Measurements from ENCODE around the gene IGFALS.
"Not testable (repeated sequence)": the region's sequence is repeated elsewhere in the genome, so short reads cannot be mapped to it uniquely, and the experiment has no call there.

IGFALS gene

DNA sequence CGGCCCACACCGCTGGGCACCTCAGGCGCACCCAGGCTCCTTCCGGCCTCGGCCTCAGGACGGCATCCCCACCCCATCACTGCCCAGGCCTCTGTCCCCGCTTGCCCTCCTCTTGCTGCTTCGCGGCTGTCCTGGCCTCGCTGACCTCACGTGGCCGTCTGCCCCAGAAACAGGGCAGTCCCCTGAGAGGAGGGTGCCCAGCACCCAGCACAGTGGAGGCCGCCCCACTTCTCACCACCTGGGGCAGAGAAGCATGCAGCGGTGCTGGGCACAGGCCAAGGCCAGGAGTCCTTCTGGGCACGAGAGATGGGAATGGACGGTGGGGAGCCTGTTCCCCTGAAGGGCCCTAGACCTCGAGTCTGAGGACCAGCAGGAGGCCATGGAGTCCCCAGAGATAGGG is 24.2 kb upstream of the IGFALS start:
- no peak for DNase-seq

DNA sequence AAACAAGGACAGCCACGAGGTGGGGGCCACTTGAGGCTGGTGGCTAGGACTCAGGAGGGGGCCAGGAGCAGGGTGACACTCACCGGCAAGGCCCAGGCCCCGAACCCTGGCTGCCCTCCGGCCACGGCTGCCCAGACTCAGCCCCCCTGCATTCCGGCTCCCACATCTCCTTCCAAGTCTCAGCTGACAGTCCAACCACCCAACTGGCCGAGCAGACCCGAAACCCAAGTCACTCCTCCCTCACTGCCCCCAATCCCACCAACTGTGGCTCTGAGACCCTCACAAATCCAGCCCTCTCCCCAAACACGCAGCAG is 23.7 kb upstream of the IGFALS start:
- no peak for DNase-seq

DNA sequence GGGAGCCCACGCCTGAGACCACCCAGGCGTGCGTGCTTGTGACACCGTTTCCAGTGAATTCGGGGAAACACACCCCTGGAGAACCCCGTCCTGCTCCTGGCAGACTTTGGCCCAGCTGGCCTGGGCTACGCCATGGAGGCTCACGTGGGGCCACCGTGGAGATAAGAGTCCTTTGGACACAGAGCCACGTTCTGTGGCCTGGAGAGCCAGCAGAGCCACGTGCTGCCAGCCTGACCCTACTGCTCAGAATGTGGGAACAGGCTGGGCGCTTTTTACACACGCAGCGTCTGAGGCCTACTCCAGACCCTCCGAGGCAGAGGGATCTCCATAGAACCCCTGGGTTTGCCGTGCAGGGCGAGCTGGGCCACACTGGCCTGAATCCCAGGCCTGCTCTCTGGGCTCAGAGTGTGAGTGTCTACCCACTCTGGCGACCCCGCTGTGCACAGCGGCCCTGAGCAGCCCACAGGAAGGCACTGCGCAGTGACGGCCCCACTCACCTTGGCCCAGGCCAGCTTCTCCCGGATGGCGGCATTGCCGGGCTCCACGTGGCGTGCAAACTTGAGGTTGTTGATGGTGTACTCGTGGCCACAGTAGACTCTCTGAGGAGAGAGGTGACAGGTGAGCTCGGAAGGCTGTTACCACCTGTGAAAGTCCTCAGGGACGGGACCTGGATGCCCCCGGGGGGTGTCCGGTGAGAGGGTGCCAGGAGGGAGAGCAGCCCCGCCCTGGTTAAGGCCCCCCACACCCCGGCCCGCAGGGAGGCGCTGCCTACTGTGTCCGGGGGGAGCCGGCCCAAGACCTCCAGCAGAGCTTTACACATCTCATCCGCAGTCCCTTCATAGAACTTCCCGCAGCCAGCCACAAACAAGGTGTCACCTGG is 23.1 kb upstream of the IGFALS start:
- DNase-seq = no peak

DNA sequence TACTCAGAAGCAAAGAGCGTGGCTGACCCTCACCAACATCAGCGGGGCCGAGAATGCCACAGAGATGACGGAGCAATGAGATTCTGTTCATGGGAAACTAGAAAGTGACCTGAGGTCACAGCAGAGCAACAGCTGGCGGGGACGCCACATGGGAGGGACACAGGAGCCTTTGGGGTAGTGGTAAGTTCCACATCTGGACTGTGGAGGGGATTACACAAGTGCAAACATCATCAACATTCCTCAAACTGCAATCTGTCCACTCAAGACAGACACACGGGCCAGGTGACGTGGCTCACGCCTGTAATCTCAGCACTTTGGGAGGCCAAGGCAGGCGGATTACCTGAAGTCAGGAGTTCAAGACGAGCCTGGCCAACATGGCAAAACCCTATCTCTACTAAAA is 22.0 kb upstream of the IGFALS start:
- no peak for DNase-seq

DNA sequence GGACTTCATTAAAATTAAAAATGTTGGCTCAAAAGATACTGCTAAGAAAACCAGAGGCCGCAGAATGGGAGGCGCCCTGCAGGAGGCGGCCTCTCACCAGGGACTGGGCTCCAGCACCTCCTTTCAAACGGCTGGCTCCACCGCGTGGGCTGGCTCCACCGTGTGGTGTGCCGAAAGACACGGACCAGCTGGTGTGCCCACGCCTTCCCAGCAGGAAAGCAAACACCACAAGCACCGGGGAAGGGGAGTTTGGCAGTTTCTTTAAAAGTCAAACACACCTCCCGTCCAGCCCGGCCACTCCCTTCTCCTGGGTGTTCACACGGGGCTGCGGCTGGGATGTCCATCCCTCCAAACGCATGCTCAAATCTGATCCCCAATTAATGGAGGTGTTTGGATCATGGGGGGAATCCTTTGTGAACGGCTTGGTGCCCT is 19.2 kb upstream of the IGFALS start:
- DNase-seq = peak; percentile 34 to 47

DNA sequence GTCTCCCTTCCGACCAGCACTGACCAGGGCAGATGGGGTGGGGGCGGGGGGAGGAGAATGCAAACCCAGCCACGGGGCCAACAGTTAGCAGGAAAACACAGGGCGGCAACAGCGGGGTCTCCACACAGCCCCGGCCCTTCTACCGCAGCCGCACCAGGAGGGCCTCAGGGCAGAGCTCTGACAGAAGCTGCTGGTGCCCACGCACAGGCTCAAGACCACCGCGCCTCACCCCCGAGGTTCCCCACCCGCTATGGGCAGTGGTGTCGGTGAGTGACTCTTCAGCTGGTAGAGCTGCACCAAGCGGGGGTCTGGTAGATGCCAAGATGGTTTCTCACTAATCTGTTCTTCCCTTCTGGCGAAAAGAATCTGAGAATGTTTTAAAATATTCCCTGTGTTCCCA is 17.0 kb upstream of the IGFALS start:
- DNase-seq = no peak

DNA sequence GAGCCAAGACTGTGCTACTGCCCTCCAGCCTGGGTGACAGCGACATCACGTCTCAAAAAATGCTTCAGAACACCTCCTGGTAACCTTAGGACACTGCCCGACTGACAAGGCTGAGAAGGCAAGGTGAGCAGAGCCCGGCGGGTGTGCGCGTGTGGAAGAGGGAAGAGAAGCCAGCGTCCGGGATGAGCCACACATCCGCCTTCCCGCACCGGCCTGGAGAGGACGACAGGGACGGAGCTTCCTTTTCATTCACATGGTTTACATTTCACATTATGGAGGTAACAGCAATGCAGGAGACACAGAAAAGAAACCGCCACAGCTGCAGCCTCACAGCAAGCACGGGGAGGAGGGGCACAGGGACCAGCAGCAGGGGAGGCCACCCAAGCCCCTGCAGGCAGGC is 16.6 kb upstream of the IGFALS start:
- DNase-seq = no peak

DNA sequence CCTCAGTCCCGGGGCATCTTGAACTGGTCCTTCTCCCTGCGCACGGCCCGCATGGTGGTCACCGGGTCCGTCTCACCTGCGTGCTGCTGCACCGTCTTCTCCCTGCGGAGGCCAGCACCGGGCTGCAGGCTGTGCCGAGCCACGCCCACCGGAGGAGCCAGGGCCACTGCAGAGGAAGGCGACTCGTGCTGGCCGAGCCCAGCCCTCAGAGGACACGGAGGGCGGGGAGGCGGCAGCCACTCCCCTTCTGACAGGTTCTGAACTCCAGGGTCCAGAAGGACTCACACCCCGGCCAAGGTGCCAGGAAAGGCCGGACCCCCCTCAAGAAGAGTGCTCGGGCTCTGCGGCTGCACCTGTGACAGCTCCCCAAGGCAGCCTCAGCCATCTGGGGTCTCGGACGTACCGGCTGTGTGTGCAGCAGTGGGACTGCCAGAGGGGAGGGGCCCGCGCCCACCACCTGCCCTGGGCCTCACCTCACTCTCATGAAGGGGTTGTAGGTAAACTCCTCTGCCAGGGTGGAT is 15.8 kb upstream of the IGFALS start:
- DNase-seq = no peak

DNA sequence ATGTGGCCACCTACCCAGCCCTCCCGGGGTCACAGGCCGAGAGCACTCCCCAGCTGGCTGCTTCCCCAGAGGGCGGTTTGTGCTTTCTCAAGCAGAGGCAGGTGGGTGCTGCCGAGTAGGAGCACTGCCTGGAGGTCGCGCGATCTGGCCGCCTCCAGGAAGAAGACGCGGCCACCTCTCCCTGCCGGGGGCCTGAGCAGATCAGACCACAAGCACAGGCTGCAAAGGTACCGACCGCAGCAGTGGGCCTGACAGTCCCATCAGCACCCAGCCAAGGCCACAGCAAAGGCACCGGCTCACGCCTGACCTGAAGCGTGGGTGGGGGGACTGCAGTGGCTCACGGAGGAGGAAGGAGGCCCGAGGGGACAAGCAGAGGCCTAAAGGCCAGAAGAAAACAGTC is 15.2 kb upstream of the IGFALS start:
- no peak for DNase-seq

DNA sequence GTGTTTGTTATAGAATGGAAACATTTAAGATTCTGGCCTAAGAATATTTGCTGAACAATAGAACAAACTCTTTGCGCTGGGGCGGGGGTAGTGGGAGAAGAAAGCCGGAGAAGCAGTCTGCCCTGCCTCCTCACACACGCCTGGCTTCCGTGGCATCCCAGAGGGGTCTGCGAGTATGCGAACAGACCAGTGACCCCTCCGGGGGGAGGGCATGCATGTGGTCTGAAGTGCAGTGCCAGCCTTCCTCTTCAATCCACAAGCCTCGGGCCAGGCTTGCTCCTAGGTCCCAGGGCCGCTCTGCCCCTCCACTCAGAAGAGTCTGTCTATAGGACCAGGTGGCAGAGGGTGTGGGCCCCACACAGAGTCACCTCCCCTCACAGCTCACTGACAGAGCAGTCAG is 14.1 kb upstream of the IGFALS start:
- no peak for DNase-seq

DNA sequence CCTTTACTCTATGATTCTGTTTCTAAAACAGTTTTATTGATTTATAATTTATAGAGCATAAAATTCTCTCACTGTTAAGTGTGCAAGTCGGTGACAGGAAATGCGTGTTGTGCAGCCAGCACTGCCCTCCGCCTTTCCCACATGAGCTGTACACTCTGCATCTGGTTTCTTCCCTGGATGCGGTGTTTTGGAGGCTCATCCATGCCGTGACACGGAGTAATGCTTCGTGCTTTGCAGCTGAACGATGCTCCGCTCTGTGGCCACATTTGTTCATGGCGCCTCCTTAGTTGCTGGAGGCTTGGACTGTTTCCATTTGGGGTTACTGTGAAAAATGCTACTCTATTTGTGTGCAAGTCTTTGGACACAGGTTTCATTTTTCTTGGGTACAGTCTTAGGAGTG is 7.2 kb upstream of the IGFALS start:
- no peak for DNase-seq

DNA sequence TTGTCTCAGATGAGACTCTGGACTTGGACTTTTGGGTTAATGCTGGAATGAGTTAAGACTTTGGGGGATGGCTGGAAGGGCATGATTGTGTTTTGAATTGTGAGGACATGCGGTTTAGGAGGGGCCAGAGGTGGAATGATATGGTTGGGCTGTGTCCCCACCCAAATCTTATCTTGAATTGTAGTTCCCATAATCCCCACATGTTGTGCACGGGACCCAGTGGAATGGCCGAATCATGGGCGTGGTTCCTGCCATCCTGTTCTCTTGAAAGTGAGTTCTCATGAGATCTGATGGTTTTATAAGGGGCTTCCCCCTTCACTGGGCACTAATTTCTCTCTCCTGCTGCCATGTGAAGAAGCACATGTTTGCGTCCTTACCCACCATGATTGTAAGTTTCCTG is 5.8 kb upstream of the IGFALS start:
- not testable (repeated sequence) for DNase-seq

DNA sequence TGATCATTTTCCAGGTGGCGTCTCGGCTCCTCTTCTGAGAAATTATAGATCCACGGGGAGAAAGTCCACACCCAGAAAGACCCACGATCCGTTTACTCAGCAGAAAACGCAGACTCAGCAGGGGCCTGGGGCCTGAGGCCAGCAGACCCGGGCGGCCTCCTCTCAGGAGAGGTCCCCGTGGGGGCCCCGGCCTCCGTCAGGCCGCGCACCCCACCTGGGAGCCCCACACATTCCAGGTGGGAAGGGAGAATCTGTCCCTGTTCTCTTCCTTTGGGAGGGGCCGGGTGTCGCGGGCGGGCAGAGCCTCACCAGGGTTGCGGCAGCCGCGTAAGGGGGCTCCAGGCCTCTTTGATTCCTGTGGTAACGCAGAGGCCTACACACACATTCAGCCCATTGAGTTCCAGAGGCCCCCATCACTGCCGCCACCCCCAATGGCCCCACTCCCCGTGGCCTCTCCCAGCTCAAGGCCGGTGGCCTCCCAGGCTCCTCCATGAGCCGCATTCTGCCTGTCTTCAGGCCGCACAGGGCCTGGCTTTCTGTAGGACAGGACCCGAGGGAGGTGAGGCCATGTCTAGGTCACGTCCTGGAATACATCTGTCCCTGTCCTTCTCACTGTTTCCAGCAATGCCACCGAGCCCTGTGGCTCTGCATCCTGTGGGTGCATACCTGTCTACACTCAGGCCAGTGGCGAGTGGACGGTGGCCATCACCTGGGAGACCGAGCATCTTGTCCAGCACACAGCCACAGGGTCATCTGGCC is 1.6 kb upstream of the IGFALS start:
- no peak for DNase-seq

DNA sequence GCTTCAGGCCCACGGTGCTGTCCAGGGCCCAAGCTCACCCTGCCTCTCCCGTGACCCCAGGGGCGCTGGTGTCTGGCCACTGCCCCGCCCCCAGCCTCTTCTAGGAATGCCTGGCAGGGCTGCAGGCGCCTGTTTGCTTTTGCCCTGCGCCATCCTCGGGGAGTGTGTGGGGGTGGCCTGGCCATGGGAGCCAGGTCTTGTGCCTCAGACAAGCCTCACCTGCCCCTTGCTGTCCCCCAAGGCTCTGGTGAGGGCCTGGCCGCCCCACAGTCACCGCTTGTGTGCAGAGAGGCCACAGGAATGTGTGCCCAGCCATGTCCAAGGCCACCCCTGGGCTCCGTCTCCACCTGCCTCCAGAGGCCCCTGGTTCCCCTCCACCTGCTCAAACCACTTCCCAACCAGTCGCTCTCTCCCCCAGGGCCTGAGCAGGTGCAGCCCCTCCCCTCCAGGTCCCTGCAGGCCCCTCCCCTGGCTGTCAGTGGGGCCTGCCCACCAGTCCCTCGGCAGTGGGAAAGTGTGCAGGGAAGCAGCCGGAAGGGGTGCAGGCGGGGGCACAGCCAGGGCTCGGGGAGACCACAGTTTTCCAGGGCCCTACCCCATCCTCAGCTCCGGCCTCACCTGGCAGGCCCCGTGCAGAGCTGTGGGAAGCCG is 841 bp upstream of the IGFALS start:
- DNase-seq = no peak

DNA sequence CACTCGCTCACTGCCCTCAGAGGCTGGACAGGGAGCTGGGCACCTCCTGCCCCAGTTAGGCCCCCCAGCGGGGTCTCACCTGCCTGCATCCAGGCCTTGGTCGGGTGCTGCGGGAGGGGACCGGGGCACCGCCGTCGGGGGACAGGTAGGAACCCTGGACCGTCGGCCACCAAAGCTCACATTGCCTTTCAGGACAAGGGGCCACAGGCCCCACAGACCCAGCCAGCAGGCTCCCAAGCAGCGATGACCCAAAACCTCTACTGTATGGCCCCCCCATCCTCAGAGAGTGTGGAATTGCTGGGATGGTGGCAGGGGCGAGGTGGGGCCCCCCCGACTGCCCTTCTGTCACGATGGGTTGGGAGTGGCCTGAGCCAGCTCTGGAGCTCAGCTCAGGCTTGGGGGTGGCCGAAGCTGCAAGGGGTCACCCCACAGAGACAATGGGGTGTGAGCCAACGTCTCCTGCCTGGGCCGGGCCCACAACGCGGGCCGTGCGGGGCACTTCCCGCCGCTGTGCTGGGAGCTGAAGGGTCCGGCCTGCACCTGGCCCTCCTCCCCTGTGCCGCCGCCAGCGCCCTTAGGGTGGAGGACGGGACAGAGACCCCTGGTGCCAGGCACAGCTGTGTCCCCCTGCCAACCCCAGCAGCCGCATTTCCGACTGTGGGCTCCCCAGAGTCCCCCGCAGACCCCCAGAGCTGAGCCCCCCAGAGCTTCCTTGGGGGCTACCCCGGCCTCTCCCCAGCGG is 498 bp downstream of the IGFALS start:
- no peak for DNase-seq

DNA sequence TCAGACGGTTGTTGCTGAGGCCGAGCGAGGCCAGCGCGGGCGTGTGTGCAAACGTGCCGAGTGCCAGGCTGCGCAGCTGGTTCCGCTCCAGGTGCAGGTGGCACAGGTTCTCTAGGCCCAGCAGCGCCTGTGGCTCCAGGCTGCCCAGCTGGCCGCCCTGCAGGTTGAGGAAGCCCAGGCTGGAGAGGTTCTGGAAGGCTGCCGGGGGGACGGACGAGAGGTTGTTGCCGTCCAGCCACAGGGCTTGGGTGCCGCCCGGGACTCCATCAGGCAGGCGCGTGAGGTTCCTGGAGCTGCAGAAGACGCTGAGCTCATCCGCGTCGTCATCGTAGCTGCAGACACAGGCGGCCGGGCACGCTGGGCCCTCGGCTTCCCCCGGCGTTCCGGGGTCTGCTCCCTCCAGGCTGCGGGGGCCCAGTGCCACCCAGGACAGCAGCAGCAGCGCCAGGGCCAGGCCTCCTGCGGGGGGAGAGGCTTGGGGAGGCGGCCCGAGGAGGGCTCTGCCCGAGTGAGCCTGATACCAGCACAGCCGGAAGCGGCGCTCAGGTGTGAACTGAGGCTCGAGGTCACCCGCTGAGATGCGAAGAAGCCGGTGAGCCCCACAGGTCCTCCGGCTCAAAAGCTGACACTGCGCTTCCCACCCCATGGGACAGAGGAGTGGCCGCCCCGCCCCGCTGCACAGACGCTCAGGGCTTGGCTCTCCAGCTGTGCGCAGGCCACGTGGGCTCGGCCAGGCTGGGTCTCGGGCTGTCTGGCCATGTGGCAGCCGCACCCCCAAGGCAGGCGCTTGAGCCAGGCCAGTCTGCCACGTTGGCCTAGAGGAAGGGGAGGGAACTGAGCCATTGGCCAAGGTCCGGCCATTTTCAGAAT is 1.3 kb downstream of the IGFALS start:
- DNase-seq = no peak

DNA sequence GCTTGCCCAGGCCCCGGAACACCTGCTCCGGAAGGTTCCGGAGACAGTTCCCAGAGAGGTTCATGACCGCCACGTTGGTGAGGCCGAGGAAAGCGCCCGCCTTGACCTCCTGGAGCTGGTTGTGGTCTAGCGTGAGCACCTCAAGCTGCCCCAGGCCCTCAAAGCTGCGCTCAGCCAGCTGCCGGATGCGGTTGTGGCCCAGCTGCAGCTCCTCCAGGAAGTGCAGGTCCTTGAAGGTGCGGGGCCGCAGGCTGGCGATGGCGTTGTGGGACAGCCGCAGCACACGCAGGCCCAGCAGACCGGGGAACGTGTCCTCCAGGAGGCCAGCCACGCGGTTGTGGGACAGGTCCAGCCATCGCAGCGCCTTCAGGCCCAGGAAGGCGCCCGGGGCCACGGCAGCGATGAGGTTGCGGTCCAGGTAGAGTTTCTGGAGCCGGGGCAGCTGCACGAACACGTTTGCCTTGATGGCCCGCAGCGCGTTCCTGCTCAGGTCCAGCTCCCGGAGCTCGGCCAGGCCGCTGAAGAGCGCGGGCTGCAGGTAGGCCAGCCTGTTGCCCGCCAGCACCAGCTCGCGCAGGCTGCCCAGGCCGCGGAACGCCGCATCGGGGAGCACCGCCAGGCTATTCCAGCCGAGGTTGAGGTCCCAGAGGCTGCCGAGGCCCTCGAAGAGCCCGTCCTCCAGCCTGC is 2.1 kb downstream of the IGFALS start:
- DNase-seq = no peak

DNA sequence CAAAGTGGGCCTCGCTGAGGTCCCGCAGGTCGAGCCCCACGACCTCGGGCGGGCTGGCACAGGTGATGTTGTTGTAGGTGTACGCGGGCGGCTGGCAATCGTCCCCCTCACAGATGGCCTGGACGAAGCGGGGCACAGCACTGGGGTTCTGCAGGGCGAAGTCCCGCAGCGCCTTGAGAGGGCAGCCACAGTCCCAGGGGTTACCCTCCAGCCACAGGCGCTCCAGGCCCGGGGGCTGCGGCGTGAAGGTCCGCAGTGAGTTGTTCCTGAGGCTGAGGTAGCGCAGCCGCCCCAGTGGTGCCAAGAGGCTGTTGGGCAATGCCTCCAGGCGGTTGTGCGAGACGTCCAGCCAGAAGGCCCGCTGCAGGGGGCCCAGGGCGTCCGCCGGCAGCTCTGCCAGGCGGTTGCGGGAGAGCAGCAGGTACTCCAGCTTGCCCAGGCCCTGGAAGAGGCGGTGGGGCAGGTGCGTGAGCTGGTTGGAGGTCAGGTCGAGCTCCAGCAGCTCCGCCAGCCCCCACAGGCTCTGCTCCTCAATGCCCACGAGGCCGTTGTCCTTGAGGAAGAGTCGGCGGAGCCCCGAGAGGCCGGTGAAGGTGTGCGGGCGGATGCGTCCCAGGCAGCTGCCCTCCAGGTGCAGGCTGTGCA is 2.8 kb downstream of the IGFALS start:
- DNase-seq = no peak

DNA sequence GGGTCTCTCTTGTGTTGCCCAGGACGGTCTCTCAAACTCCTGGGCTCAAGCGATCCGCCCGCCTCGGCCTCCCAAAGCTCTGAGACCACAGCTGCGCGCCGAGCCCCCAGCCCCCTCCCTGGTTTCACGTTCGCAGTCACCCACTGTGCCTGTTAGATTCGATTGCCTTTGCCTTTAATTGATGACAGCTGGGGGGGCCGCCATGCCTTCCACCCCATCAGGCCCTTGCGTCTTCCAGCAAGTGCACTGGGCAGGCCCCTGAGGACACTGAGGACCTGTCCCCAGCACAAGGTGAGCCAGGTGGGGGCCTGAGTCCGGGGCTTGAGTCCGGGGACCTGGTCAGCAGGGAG is 3.3 kb downstream of the IGFALS start:
- DNase-seq = no peak

DNA sequence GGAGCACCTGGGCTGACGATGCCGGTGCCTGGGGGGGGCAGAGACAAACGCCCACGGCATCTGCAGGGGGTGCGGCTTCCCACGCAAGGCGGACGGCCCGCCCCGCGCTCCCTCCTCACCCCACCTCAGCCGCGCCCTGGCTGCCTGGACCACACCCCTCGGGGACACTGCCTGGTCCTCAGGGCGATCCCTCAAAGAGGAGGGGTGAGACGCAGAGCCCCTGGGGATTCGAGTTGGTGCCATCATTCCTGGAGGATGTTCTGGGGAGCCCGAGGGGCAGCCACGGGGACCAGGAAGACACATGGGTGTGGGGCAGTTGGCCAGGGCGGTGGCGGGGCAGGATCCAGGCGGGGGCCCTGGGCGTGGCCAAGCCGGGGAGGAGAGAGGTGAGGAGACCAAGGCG is 3.9 kb downstream of the IGFALS start:
- no peak for DNase-seq

DNA sequence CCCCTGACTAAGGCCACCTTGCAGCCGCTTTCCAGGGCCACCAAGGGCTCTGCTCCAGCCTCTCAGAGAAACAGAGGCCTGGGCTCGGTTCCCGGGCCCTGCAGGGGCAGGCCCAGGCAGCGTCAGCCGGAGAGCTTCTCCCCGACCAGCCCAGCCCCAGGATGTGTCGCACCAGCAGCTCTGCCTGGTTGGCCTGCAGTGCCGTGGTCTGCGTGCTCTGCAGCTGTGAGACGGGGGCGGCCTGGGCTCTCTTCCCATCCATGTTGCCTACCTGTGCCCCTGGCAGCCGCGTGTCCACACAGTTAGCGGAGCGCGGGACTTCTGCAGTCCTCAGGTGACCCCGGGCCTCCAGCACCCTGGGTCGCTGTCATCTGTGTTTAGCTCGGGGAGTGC is 4.8 kb downstream of the IGFALS start:
- DNase-seq = no peak
